Thoracic aorta (tissue), 2 donors: Measurements from ENCODE around the gene RER1. TPM values are rescaled to one million over a fixed set of nuclear protein-coding genes. Genes with fewer than 3 reads are reported as not detected.

ENCODE experiments used
- ATAC-seq: fragments of 150-250 bp; one replicate; pipeline ENCODE4 v1.8.0; 2017; ENCODE audit warnings: low read depth; ENCODE audit not compliant: insufficient number of reproducible peaks, low FRiP score
- DNase-seq: peaks from one replicate; pipeline ENCODE4 v3.0.0-alpha.2; 2020; ENCODE audit warnings: low spot score
- H3K27ac ChIP-seq, 2 donors: fragments of 200-600 bp; sonication (generic); 1 replicate in 1 of 2; 2 replicates in 1 of 2; pipeline ENCODE4 v1.5.1; 2016; ENCODE audit warnings: mild to moderate bottlenecking in 2 of 2, moderate library complexity in 2 of 2
- H3K27me3 ChIP-seq: fragments of 200-600 bp; sonication (generic); replicated peaks from 2 replicates; pipeline ENCODE4 v1.6.0; 2016; ENCODE audit warnings: mild to moderate bottlenecking; ENCODE audit not compliant: insufficient read depth
- H3K36me3 ChIP-seq: fragments of 200-600 bp; sonication (generic); one replicate; pipeline ENCODE4 v1.5.1; 2016
- H3K4me1 ChIP-seq, 2 donors: fragments of 200-600 bp; sonication (generic); 1 replicate in 1 of 2; 2 replicates in 1 of 2; pipeline versions ENCODE4 v1.5.1 to v1.6.0; 2016; ENCODE audit warnings: low read depth in 2 of 2, mild to moderate bottlenecking in 1 of 2; ENCODE audit not compliant: control insufficient read depth in 1 of 2
- H3K4me3 ChIP-seq: fragments of 200-600 bp; sonication (generic); 2 replicates; pipeline ENCODE4 v1.5.1; 2016; ENCODE audit warnings: mild to moderate bottlenecking
- H3K9me3 ChIP-seq: fragments of 200-600 bp; sonication (generic); 2 replicates; pipeline ENCODE4 v1.5.1; 2016
- total RNA-seq, 2 donors: library from RNA; depleted of rRNA; stranded (reverse); fragments of >200 nt; gene quantifications; one replicate each; pipeline versions ENCODE4 v1.1.0 to v1.2.3, GENCODE V29; 2016
- TF ChIP-seq, protein P1 (sequence below): fragments of 200-600 bp; sonication (generic); IDR thresholded peaks from one replicate; pipeline ENCODE4 v1.5.1; 2019; ENCODE audit warnings: antibody characterized with exemption

Gene RER1
- total RNA-seq, 2 donors from 2014 or later = 68.6 to 76.3 TPM

DNA sequence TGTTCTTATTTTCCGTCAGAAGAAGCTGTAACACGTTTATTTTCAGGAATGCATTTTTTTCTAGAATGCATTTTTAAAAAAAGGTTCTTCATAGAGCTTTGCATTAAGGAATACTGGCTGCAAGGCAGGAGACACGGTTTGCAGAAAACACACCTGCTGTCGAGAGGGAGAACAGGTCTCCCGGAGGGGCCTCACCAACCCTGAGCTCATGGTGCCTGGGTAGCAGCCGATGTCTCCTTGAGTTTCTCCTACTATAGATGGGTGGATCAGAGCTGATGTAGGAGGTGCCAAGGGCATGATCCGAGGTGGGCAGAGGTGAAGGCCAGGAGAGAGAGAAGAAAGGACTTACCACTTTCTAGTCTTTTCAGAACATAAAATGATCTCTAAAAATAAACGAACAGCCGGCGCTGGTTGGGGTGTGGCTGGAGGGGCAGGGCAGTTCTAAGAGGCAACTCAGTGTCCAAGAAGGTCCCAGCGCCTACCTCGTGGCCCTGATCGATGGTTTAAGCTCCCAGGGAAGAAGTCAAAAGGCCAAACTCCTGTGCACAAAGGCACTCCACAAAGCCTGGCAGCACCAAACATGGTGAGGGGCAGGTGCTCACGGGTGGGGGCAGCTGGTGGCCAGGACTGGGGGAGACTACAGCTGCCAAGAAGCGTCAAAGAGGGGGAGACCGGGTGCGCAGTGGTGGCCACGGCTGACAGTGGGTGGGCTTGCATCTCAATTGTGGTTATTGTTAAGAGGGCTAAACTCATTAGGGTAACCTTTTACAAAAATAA lies 12.5 kb upstream of the RER1 start:
- TF ChIP-seq, protein P1, sequence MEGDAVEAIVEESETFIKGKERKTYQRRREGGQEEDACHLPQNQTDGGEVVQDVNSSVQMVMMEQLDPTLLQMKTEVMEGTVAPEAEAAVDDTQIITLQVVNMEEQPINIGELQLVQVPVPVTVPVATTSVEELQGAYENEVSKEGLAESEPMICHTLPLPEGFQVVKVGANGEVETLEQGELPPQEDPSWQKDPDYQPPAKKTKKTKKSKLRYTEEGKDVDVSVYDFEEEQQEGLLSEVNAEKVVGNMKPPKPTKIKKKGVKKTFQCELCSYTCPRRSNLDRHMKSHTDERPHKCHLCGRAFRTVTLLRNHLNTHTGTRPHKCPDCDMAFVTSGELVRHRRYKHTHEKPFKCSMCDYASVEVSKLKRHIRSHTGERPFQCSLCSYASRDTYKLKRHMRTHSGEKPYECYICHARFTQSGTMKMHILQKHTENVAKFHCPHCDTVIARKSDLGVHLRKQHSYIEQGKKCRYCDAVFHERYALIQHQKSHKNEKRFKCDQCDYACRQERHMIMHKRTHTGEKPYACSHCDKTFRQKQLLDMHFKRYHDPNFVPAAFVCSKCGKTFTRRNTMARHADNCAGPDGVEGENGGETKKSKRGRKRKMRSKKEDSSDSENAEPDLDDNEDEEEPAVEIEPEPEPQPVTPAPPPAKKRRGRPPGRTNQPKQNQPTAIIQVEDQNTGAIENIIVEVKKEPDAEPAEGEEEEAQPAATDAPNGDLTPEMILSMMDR = no peak
- ATAC-seq = no peak
- Histone ChIP-seq H3K27ac (no peak overlapping the region), H3K9me3 (no peaks in the 10 kb centered on the region), H3K27me3 (no peaks in the 10 kb centered on the region), H3K36me3 (no peaks in the 10 kb centered on the region), H3K4me1 (peaks cover 3 to 12% of the 10 kb centered on the region in 2 donors), H3K4me3 (no peak overlapping the region)
- no peak for DNase-seq

DNA sequence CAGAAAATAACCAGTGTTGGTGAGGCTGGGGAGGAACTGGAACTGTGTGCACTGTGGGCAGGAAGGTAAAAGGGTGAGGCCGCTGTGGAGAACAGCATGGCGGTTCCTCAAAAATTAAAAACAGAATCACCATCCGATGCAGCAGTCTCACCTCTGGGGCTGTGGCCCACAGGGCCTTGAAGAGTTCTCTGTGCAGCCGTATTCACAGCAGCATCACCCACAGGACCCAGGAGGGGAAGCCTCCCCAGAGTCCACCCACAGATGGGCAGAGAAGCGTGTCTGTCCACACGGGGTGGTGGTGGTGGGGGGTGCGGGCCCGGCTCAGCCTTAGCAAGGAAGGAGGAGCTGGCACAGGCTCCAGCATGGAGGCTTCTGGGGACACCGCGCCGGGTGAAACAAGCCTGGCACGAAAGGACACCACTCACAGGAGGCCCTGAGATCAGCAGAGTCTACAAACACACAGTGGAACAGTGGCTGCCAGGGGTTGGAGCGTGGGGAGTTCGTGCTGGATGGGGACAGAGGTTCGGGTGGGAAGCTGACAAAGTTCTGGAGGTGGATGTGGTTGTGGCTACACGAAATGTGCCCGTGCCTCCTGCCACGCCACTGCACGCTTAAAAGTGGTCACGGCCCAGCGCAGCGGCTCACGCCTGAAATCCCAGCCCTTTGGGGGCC lies 11.8 kb upstream of the RER1 start:
- no peak for DNase-seq

DNA sequence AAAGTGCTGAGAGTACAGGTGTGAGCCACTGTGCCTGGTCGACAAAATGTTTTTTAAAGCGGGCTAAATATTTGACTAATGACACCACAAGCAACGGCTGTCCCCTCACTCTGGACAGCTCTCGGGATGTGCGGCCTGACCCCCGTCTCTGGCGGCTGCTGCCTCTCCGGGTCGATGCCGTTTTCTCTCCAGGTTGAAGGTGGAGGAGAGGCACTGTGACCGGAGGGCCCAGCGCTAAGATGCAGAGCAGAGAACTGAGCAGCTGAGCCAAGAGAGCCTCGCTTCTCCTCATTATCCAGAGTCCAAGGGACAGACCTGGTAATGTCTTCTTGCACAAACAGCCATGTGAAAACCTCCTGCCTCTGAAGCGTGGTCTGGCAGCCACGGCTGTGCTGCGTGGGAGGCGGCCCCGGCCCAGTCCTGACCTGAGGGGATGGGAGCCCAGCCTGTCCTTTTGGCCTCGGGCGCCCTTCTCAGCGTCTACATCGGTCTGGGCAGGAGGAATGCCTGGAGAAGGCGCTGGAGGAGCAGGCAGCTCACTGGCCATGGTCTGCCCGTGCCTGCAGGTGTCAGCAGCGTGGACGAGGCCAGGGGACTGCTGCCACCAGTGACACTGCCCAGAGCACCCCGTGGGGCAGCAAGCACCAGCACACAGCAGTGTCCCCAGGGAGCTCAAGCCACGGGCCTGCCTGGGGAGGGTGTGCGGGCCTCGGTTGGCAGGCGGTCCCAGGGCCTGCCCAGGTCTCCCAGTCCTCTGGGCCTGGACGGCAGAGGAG lies 10.6 kb upstream of the RER1 start:
- no peaks in the 10 kb centered on the region for H3K36me3 ChIP-seq
- TF ChIP-seq, protein P1 = no peak
- no peaks in the 10 kb centered on the region for H3K27me3 ChIP-seq
- no peak overlapping the region for H3K4me3 ChIP-seq
- H3K27ac ChIP-seq = no peak overlapping the region
- ATAC-seq (no peak), DNase-seq (no peak)
- no peaks in the 10 kb centered on the region for H3K9me3 ChIP-seq
- H3K4me1 ChIP-seq = peaks cover 3 to 12% of the 10 kb centered on the region in 2 donors

More for the DNA sequence above, 11.8 kb upstream of the RER1 start:
- no peak overlapping the region for H3K27ac ChIP-seq
- TF ChIP-seq, protein P1 = no peak
- H3K4me3 ChIP-seq = no peak overlapping the region
- no peaks in the 10 kb centered on the region for H3K27me3 ChIP-seq
- no peak for ATAC-seq
- no peaks in the 10 kb centered on the region for H3K36me3 ChIP-seq
- H3K9me3 ChIP-seq = no peaks in the 10 kb centered on the region
- H3K4me1 ChIP-seq = peaks cover 3 to 12% of the 10 kb centered on the region in 2 donors

DNA sequence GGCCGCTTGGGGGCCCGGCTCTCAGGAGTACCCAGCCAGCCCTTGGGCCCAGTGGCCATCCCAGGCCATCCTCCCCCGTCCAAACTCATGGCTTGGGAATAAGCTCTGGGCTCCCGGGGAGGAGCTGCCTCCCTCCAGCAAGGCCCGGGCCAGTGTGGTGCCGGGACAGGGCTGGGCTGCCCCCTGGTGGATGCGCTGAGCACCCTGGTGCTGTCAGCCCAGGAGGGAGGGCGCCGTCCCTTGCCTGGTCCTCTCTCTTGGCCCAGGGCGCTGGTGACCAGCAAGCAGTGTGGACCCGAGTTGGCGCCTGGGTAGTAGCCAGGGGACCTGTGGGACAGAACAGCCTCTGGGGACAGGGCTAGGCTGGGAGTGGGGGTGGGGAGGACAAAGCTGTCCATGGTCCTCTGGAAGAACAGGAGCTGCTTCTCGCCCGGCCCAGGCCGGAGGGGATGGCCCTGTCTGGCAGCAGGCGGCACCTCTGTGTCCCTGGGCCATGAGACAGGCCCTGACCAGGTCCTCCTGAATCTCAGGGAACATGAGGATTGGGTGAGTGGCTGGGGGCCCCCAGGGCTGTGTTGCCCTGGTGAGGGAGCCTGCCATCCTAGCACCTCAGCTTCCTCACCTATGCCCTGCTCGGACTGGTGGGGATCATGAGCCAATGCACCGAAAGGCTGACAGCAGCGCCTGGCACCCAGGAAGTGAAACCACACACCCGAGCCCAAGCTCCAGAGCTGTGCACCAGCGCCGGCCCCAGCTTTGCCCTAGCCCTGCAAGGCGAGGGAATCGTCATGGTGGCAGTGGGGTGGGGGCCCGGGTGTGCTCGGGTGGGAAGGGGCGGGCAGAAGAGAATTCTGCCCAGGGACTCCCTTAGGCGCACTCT lies 9.7 kb upstream of the RER1 start:
- Histone ChIP-seq H3K4me1 (peaks cover 3 to 12% of the 10 kb centered on the region in 2 donors), H3K36me3 (no peaks in the 10 kb centered on the region), H3K27ac (peak overlapping the region in 1 of 2 donors; percentile 11), H3K9me3 (no peaks in the 10 kb centered on the region), H3K27me3 (no peaks in the 10 kb centered on the region), H3K4me3 (no peak overlapping the region)
- TF ChIP-seq, protein P1 = peak; percentile 96
- peak; percentile 30 for DNase-seq
- ATAC-seq = peak; percentile 65
